ENCODE measurements around the gene ABCD2. TPM values are rescaled to one million over a fixed set of nuclear protein-coding genes. Genes with fewer than 3 reads are reported as not detected.
"Not testable (repeated sequence)": the region's sequence is repeated elsewhere in the genome, so short reads cannot be mapped to it uniquely, and the experiment has no call there.

Gene ABCD2
- total RNA-seq, 1 donor from 2014 or later = under 0.01 TPM

- no peaks in the 10 kb centered on the region for H3K36me3 ChIP-seq
- DNase-seq (ENCODE audit: low spot score in 2 of 2) = no peak
- no peaks in the 10 kb centered on the region for H3K9me3 ChIP-seq
- H3K4me3 ChIP-seq = no peak overlapping the region
- intact Hi-C loops (cut with DNase I) = no loop called here
- H3K4me1 ChIP-seq = no peaks in the 10 kb centered on the region
- no peak overlapping the region for H3K27ac ChIP-seq
- H3K27me3 ChIP-seq = no peaks in the 10 kb centered on the region
- no peak for TF ChIP-seq CTCF (IDR thresholded peaks at IDR 0.05)
These were observed 12.7 kb downstream of the ABCD2 start for GRCh38 chr12:39606712-39607423.

GRCh38 chr12:39605996-39606395 lies 13.6 kb downstream of the ABCD2 start:
- no peak overlapping the region for H3K4me3 ChIP-seq
- H3K4me1 ChIP-seq = no peaks in the 10 kb centered on the region
- no peaks in the 10 kb centered on the region for H3K9me3 ChIP-seq
- no peaks in the 10 kb centered on the region for H3K27me3 ChIP-seq
- no peak overlapping the region for H3K27ac ChIP-seq
- intact Hi-C loops (cut with DNase I) = no loop called here
- no peaks in the 10 kb centered on the region for H3K36me3 ChIP-seq
- no peak for TF ChIP-seq CTCF (IDR thresholded peaks at IDR 0.05)
- no peak for DNase-seq (ENCODE audit: low spot score in 2 of 2)

- intact Hi-C loops (cut with DNase I) = no loop called here
- Histone ChIP-seq H3K4me3 (no peak overlapping the region), H3K36me3 (no peaks in the 10 kb centered on the region), H3K9me3 (no peaks in the 10 kb centered on the region), H3K4me1 (no peaks in the 10 kb centered on the region), H3K27ac (no peak overlapping the region), H3K27me3 (no peaks in the 10 kb centered on the region)
- no peak for TF ChIP-seq CTCF (IDR thresholded peaks at IDR 0.05)
- no peak for DNase-seq (ENCODE audit: low spot score in 2 of 2)
These were observed 14.1 kb downstream of the ABCD2 start for GRCh38 chr12:39605501-39605900.

- no peak for TF ChIP-seq CTCF (IDR thresholded peaks at IDR 0.05)
- no peaks in the 10 kb centered on the region for H3K27me3 ChIP-seq
- H3K4me1 ChIP-seq = no peaks in the 10 kb centered on the region
- no peaks in the 10 kb centered on the region for H3K9me3 ChIP-seq
- intact Hi-C loops (cut with DNase I) = no loop called here
- no peak overlapping the region for H3K27ac ChIP-seq
- H3K36me3 ChIP-seq = no peaks in the 10 kb centered on the region
- DNase-seq (ENCODE audit: low spot score in 2 of 2) = no peak
- no peak overlapping the region for H3K4me3 ChIP-seq
These were observed 16.5 kb downstream of the ABCD2 start for GRCh38 chr12:39603065-39603464.

GRCh38 chr12:39601951-39602350 lies 17.7 kb downstream of the ABCD2 start:
- H3K4me3 ChIP-seq; H3K27ac ChIP-seq; H3K36me3 ChIP-seq; DNase-seq (ENCODE audit: low spot score in 2 of 2); intact Hi-C loops (cut with DNase I); H3K27me3 ChIP-seq; H3K9me3 ChIP-seq; H3K4me1 ChIP-seq: not testable (repeated sequence)

- Histone ChIP-seq H3K27ac (no peak overlapping the region), H3K4me1 (no peaks in the 10 kb centered on the region), H3K9me3 (no peaks in the 10 kb centered on the region), H3K27me3 (no peaks in the 10 kb centered on the region), H3K4me3 (no peak overlapping the region), H3K36me3 (no peaks in the 10 kb centered on the region)
- no peak for DNase-seq (ENCODE audit: low spot score in 2 of 2)
- intact Hi-C loops (cut with DNase I) = no loop called here
- no peak for TF ChIP-seq CTCF (IDR thresholded peaks at IDR 0.05)
These were observed 23.7 kb downstream of the ABCD2 start for GRCh38 chr12:39595928-39596327.

Data from ascending aorta (tissue), 2 donors.